GM18868 (cell line): ENCODE data around the gene MAPK1.

Experiments used
- ATAC-seq: cut with Tn5 transposase; IDR thresholded peaks from one replicate; pipeline ENCODE4 v1.9.1; 2021; ENCODE audit warnings: mild to moderate bottlenecking, moderate library complexity; ENCODE audit not compliant: unreplicated experiment

The MAPK1 gene

GRCh38 chr22:21709688-21710087 is 157.8 kb downstream of the MAPK1 start:
- no peak for ATAC-seq

- no peak for ATAC-seq
Observed at GRCh38 chr22:21708960-21709359, 158.5 kb downstream of the MAPK1 start.

GRCh38 chr22:21707677-21708076 is 159.8 kb downstream of the MAPK1 start:
- no peak for ATAC-seq
